Osteocyte (in vitro differentiated cells): ENCODE results near the gene SGF29. TPM values are rescaled to one million over a fixed set of nuclear protein-coding genes. Genes with fewer than 3 reads are reported as not detected.
"Not testable (repeated sequence)": the region's sequence is repeated elsewhere in the genome, so short reads cannot be mapped to it uniquely, and the experiment has no call there.

ENCODE experiments used
- DNase-seq: peaks from one replicate; pipeline ENCODE4 v3.0.0; 2021; ENCODE audit warnings: mixed read lengths; ENCODE audit not compliant: unreplicated experiment; ENCODE audit errors: extremely low spot score
- H3K27ac Mint-ChIP-seq: one replicate; pipeline ENCODE4 v1.8.0; 2021; ENCODE audit warnings: mild to moderate bottlenecking, mixed read lengths; ENCODE audit not compliant: unreplicated experiment
- H3K27me3 Mint-ChIP-seq: one replicate; pipeline ENCODE4 v1.8.0; 2021; ENCODE audit warnings: mixed read lengths; ENCODE audit not compliant: unreplicated experiment
- H3K36me3 Mint-ChIP-seq: one replicate; pipeline ENCODE4 v1.8.0; 2021; ENCODE audit warnings: mixed read lengths; ENCODE audit not compliant: unreplicated experiment
- H3K4me1 Mint-ChIP-seq: one replicate; pipeline ENCODE4 v1.8.0; 2021; ENCODE audit warnings: mixed read lengths; ENCODE audit not compliant: unreplicated experiment
- H3K4me3 Mint-ChIP-seq: one replicate; pipeline ENCODE4 v1.8.0; 2021; ENCODE audit warnings: mild to moderate bottlenecking, moderate library complexity, mixed read lengths; ENCODE audit not compliant: unreplicated experiment
- H3K9me3 Mint-ChIP-seq: one replicate; pipeline ENCODE4 v1.8.0; 2021; ENCODE audit warnings: mixed read lengths; ENCODE audit not compliant: unreplicated experiment
- total RNA-seq: library from RNA; stranded (reverse); gene quantifications from 2 replicates; pipeline ENCODE4 v1.2.1, GENCODE V29; 2021
- TF ChIP-seq, protein P1 (sequence below): fragments of 200-600 bp; sonication (generic); IDR thresholded peaks from 2 replicates; pipeline ENCODE4 v1.5.0; 2021; ENCODE audit warnings: antibody characterized with exemption, mild to moderate bottlenecking, moderate library complexity

The SGF29 gene
- total RNA-seq, 1 donor from 2014 or later: 29.7 TPM

DNA sequence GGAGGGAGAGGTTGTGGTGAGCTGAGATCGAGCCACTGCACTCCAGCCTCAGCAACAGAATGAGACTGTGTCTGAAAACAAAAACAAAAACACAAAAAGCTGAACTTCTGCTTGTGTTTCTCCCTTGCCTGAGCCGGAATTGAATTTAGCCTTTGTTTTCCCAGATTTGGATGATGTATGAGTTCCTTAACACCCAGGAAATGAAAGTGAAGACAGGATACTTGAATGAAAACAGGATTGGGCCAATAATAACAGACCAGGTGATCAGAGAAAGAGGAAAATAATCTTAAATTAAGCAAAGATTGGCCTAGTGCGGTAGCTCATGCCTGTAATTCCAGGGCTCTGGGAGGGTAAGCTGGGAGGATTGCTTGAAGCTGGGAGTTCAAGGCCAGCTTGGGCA lies 13.4 kb upstream of the SGF29 start:
- H3K27me3 Mint-ChIP-seq: peaks cover 12% of the 10 kb centered on the region
- no peak overlapping the region for H3K27ac Mint-ChIP-seq
- no peaks in the 10 kb centered on the region for H3K9me3 Mint-ChIP-seq
- H3K36me3 Mint-ChIP-seq: peaks cover 16% of the 10 kb centered on the region
- peaks cover 26% of the 10 kb centered on the region for H3K4me1 Mint-ChIP-seq
- H3K4me3 Mint-ChIP-seq: no peak overlapping the region
- TF ChIP-seq, protein P1, sequence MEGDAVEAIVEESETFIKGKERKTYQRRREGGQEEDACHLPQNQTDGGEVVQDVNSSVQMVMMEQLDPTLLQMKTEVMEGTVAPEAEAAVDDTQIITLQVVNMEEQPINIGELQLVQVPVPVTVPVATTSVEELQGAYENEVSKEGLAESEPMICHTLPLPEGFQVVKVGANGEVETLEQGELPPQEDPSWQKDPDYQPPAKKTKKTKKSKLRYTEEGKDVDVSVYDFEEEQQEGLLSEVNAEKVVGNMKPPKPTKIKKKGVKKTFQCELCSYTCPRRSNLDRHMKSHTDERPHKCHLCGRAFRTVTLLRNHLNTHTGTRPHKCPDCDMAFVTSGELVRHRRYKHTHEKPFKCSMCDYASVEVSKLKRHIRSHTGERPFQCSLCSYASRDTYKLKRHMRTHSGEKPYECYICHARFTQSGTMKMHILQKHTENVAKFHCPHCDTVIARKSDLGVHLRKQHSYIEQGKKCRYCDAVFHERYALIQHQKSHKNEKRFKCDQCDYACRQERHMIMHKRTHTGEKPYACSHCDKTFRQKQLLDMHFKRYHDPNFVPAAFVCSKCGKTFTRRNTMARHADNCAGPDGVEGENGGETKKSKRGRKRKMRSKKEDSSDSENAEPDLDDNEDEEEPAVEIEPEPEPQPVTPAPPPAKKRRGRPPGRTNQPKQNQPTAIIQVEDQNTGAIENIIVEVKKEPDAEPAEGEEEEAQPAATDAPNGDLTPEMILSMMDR: no peak
- DNase-seq: no peak

DNA sequence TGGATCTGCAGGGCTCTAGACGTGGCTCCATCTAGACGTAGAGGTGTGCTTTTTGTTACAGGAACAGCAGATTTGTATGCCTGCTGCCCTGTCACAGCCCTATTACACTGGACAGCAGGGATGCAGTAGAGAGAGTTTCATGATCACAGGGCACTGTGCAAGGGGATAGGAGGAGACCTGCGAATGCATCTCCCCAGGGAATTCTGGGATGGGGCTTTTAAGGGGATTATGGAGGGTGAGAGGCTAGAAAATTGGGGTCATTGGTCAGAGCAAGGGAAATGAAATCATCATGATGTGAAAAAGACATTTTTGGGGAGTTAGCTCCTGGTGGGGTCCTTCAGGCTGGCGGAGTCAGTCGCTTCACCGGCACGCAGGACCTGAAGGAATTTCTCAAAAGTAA lies 11.1 kb upstream of the SGF29 start:
- peaks cover 17% of the 10 kb centered on the region for H3K4me1 Mint-ChIP-seq
- peaks cover 5% of the 10 kb centered on the region for H3K36me3 Mint-ChIP-seq
- DNase-seq: no peak
- no peak overlapping the region for H3K4me3 Mint-ChIP-seq
- peak overlapping the region; percentile 18 for H3K27ac Mint-ChIP-seq
- peaks cover 16% of the 10 kb centered on the region for H3K27me3 Mint-ChIP-seq
- H3K9me3 Mint-ChIP-seq: no peaks in the 10 kb centered on the region
- TF ChIP-seq, protein P1: no peak

DNA sequence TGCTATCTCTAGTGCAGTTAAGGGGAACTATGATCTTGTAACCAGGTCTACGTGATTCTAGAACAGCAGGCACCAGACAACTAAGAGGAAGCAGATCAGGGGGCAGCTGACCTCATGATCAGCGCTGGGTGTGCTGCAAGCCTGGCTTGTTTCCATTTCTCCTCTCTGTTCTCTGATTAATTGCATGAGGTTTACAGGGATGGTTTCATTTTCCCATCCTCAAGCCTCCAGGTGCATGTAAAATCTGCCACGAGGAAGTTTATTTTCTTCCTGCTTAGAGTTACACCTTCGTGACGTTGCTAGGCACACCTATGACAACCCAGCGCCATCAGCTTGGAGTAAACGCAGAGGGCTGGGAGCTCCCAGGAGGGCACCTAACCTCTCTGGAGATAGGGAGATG lies 10.6 kb upstream of the SGF29 start:
- DNase-seq: no peak
- H3K27me3 Mint-ChIP-seq: peaks cover 19% of the 10 kb centered on the region
- peaks cover 1% of the 10 kb centered on the region for H3K36me3 Mint-ChIP-seq
- TF ChIP-seq, protein P1: no peak
- no peak overlapping the region for H3K4me3 Mint-ChIP-seq
- H3K9me3 Mint-ChIP-seq: no peaks in the 10 kb centered on the region
- H3K27ac Mint-ChIP-seq: no peak overlapping the region
- peaks cover 13% of the 10 kb centered on the region for H3K4me1 Mint-ChIP-seq

DNA sequence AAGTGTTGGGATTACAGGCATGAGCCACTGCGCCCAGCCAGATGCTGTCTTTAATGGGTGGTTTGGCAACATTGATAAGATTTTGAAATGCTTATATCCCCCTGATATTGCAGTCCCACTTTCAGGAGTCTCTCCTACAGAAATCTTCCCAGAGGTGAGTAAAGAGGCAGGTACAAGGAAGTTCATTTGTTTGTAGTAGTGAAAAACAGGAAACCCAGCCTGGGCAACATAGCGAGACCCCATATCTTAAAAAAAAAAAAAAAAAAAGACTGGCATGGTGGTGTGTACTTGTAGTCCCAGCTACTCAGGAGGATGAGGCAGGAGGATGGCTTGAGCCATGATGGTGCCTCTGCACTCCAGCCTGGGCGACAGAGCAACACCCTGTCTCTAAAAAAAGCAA lies 8.7 kb upstream of the SGF29 start:
- H3K9me3 Mint-ChIP-seq: no peaks in the 10 kb centered on the region
- peaks cover 3% of the 10 kb centered on the region for H3K4me1 Mint-ChIP-seq
- TF ChIP-seq, protein P1: no peak
- no peak overlapping the region for H3K27ac Mint-ChIP-seq
- no peak overlapping the region for H3K4me3 Mint-ChIP-seq
- H3K36me3 Mint-ChIP-seq: no peaks in the 10 kb centered on the region
- DNase-seq: no peak
- peaks cover 23% of the 10 kb centered on the region for H3K27me3 Mint-ChIP-seq

DNA sequence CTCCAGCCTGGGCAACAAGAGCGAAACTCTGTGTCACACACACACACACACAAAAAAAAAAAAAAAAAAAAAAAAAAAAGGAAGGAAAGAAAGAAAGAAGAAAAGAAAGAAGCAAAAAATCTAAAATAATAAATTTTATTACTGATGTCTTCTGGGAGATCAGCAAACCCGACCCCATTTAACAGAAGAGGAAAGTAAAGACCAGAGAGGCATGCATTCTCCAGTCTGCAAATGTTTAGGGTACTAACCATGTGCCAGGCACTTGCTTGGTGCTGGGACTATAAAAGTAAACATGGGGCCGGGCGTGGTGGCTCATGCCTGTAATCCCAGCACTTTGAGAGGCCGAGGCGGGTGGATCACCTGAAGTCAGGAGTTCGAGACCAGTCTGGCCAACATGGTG lies 7.8 kb upstream of the SGF29 start:
- H3K4me1 Mint-ChIP-seq, H3K9me3 Mint-ChIP-seq, H3K4me3 Mint-ChIP-seq, DNase-seq, H3K27ac Mint-ChIP-seq, H3K36me3 Mint-ChIP-seq: not testable (repeated sequence)
- H3K27me3 Mint-ChIP-seq: peaks cover 23% of the 10 kb centered on the region

DNA sequence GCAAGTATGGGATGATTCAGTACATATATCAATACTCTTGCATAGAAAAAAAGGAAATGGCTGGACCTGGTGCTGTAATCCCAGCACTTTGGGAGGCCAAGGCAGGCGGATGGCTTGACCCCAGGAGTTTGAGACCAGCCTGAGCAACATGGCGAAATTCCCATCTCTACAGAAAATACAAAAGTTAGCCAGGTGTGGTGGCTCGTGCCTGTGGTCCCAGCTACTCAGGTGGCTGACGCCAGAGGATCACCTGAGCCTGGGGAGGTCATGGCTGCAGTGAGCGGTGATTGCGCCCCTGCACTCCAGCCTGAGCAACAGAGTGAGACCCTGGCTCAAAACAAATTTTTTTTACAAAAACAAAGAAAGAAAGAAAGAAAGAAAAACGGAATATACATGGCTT lies 7.1 kb upstream of the SGF29 start:
- Mint-ChIP-seq H3K4me3 (no peak overlapping the region), H3K27me3 (peaks cover 23% of the 10 kb centered on the region), H3K36me3 (no peaks in the 10 kb centered on the region), H3K27ac (no peak overlapping the region), H3K4me1 (peaks cover 3% of the 10 kb centered on the region), H3K9me3 (no peaks in the 10 kb centered on the region)
- TF ChIP-seq, protein P1: no peak
- DNase-seq: no peak
